ENCODE data around the gene ECT2L.

ECT2L gene, protein sequence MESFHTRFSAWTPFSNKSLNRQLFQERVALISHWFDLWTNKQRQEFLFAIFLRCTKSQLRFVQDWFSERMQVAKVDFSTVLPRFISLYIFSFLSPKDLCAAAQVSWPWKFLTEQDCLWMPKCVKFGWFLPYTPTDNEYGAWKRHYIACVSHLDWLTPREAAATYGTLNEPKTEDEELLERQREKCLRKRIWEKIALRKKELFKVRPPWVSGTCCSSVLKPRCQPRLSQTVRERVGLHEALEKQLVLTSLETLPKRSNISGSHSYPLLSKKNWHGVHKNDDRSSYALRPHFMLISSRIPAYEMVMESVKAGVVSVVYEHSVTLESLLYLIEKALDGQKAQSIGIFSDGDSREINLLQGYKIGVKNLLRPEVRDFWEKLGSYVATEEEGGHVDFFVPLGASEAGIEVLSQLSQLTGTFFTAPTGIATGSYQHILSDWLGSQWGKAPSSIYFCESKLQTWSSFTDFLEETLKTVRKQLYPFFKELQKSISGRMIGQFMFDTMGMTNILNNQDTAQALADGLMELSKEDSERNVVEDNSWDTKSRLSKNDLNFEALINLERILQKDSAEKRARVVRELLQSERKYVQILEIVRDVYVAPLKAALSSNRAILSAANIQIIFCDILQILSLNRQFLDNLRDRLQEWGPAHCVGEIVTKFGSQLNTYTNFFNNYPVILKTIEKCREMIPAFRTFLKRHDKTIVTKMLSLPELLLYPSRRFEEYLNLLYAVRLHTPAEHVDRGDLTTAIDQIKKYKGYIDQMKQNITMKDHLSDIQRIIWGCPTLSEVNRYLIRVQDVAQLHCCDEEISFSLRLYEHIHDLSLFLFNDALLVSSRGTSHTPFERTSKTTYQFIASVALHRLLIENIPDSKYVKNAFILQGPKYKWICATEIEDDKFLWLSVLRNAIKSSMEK

DNA sequence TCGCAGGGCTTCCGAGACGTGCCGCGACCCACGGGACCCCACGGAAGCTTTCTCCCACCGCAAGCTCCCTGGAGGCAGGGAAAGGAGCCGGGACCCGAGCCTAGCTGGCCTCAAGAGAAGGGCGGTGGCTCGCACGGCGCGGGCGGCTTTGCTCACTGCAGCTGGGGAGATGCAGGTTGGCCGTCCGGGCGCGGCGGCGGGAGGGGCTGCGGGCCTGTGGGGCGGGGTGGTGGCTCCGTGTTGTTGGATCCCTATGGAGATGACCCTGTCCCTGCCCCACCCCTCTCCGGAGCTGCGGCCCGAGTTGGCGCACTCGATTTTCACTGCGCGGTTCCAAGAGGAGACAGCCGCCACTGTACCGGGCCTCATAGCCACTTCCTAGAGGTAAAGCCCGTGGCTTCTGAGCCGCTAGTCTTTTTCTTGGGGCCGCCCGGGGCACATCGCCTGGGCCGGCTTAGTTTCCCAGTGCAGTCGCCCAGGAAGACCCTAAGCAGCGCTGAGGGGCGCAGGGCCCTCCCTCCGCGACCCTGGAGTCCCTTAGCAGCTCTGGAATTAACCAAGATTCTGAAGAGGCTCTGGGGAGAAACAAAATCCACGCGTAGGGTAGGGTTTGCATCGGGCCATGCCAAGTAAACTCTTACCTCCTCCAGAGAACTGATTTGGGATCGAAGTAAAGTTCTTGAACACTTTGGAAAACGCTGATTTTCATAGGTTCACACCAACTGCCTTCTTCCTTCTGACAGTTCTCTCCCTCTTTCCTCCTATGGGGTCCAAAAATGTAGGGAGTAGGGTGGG, at the start of gene ECT2L:
Gene ECT2L (plus strand): TSS at position 279 of the 795 bp plus-strand sequence. CDS start 17,188 bp downstream, outside the sequence.
- H3K9ac ChIP-seq (ENCODE audit: low read depth, low read length), result peak within 1 kb of the TSS; percentile 72
- H3K36me3 ChIP-seq (ENCODE audit: insufficient read depth, low read length), result no peaks in the 10 kb centered on the region
- no peaks in the 10 kb centered on the region; the same call in 1 of the 2 replicates for H3K4me1 ChIP-seq (ENCODE audit: insufficient read depth, low read length)
- H3K9me3 ChIP-seq (ENCODE audit: control insufficient read depth, insufficient read depth, low read length), result peaks cover 3% of the 10 kb centered on the region; the same call in 1 of the 2 replicates

DNA sequence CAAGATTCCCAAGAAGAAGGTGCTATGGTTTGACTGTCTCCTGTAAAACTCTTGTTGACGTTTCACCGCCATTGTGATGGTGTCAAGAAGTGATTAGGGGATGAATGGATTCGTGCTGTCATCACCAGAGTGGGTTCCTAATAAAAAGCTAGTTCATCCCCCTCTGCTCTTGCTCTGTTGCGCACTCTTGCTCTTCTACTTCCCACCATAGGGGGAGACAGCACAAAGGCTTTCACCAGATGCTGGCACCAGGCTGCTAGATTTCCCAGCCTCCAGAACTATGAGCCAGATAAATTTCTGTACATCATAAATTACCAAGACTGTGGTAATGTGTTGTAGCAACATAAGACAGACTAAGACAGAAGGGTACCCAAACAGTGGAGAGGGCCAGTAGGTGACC, 43.9 kb upstream of the ECT2L start:
- H3K9ac ChIP-seq (ENCODE audit: low read depth, low read length), result no peak overlapping the region
- H3K4me1 ChIP-seq (ENCODE audit: insufficient read depth, low read length), result no peaks in the 10 kb centered on the region
- H3K9me3 ChIP-seq (ENCODE audit: control insufficient read depth, insufficient read depth, low read length), result no peaks in the 10 kb centered on the region
- no peaks in the 10 kb centered on the region for H3K36me3 ChIP-seq (ENCODE audit: insufficient read depth, low read length)

DNA sequence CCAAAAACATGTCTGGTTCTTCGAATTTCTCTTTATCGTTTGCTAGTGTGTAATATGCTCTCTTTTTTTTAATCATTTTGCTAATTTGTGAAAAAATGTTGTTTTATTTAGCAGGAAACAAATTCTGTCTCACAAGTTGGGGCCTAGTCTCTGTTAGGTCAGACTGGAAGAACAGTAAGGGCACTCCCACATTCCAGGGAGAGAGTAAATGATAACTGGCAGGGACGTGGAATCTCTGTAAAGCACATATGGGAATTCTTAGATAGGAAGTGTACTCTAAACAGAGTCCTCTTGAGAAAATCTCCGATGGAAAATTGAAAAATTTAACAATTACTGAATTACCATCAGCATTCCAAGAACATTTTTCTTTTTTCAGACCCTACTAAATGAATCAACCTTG, 38.8 kb upstream of the ECT2L start:
- H3K9me3 ChIP-seq (ENCODE audit: control insufficient read depth, insufficient read depth, low read length), result no peaks in the 10 kb centered on the region
- no peaks in the 10 kb centered on the region for H3K36me3 ChIP-seq (ENCODE audit: insufficient read depth, low read length)
- no peaks in the 10 kb centered on the region for H3K4me1 ChIP-seq (ENCODE audit: insufficient read depth, low read length)
- no peak overlapping the region for H3K9ac ChIP-seq (ENCODE audit: low read depth, low read length)

DNA sequence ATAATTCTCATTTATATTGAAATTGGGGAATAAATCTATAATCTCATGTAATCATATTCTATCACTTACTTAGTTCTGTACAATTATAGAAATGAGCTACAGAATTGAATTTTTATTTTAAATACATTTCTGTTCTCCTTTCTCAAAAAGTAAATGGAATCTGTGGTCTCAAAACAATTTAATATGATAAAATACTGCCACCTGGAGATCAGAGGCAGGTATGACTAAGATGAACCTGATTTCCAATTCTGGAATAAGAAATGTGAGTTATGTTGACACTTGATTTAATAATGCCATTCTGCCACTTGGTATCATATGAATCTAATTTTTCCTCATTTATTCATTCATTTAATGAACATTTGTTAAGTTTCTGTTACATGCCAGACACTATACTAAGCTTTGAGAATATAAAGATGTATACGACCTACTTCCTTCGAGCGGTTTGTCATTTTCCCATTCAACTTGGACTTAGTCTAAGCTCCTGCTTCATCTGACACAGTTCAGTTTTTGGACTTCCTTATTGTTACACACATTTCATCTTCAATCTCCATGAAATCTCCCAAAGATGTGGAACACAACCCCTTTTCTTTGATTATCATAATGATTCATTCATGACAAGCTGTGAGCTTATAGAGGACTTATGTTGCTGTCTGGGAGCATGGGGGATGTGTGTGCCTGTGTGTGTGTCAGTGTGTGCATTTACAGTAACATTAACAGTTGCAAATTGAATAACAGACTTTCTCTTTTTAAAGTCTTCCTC, 29.8 kb upstream of the ECT2L start:
- Histone ChIP-seq H3K9ac (ENCODE audit: low read depth, low read length) (no peak overlapping the region), H3K36me3 (ENCODE audit: insufficient read depth, low read length) (no peaks in the 10 kb centered on the region), H3K4me1 (ENCODE audit: insufficient read depth, low read length) (no peaks in the 10 kb centered on the region), H3K9me3 (ENCODE audit: control insufficient read depth, insufficient read depth, low read length) (no peaks in the 10 kb centered on the region)

DNA sequence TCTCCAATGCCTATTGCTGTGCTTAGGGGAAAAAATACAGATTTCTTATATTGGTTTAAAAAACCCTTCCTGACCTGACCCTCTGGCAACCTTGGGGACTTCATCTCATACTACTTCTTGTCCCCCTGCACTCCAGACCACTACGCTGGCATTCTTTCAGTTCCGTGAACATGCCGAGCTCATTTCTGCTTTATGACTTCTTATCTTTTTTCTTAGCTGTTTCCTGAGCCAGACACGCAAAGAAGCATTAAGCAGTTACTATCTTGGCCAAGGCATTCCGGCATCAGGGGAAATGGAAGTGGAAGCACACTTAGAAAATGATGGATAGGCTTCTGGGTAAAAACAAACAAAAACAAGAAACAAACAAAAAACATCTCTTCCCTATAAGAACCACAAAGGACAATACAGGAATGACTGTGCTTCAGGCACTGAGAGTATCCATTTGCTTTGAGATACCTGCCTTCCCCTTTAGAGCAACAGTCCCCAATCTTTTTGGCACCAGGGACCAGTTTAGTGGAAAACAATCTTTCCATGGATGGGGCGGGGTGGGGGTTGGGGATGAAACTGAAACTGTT, 26.7 kb upstream of the ECT2L start:
- H3K36me3 ChIP-seq (ENCODE audit: insufficient read depth, low read length), result no peaks in the 10 kb centered on the region
- H3K9me3 ChIP-seq (ENCODE audit: control insufficient read depth, insufficient read depth, low read length), result no peaks in the 10 kb centered on the region
- H3K9ac ChIP-seq (ENCODE audit: low read depth, low read length), result no peak overlapping the region
- peaks cover 1% of the 10 kb centered on the region; the same call in 1 of the 2 replicates for H3K4me1 ChIP-seq (ENCODE audit: insufficient read depth, low read length)

DNA sequence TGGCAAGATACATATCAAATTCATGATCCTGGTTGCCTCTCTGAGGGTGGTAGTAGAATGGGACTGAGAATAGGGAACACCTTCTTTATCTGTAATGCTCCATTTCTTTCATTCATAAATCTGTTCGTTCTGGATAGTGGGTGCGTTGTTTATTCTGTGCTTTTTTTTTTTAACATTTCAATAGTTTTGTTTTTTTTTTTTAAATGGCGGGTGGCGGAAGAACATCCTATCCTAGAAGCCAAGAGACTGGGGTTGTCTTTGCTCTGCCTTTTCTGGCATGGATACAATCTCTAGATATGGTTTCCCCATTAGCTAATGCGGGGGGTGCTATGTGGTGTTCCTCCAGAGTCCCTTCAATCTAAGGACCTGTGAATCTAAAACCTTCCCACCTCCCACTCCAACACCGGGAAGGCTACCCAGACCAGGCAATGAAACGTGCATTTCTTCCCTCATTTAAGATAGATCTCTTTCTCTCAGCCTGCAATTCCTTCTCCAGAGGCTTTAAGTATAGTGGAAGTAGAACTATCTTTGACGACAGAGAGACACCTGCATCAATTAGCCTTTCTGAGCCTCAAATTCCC, 23.2 kb upstream of the ECT2L start:
- no peaks in the 10 kb centered on the region for H3K9me3 ChIP-seq (ENCODE audit: control insufficient read depth, insufficient read depth, low read length)
- no peaks in the 10 kb centered on the region for H3K36me3 ChIP-seq (ENCODE audit: insufficient read depth, low read length)
- H3K4me1 ChIP-seq (ENCODE audit: insufficient read depth, low read length), result peaks cover 6% of the 10 kb centered on the region; the same call in 1 of the 2 replicates
- H3K9ac ChIP-seq (ENCODE audit: low read depth, low read length), result peak overlapping the region; percentile 81

DNA sequence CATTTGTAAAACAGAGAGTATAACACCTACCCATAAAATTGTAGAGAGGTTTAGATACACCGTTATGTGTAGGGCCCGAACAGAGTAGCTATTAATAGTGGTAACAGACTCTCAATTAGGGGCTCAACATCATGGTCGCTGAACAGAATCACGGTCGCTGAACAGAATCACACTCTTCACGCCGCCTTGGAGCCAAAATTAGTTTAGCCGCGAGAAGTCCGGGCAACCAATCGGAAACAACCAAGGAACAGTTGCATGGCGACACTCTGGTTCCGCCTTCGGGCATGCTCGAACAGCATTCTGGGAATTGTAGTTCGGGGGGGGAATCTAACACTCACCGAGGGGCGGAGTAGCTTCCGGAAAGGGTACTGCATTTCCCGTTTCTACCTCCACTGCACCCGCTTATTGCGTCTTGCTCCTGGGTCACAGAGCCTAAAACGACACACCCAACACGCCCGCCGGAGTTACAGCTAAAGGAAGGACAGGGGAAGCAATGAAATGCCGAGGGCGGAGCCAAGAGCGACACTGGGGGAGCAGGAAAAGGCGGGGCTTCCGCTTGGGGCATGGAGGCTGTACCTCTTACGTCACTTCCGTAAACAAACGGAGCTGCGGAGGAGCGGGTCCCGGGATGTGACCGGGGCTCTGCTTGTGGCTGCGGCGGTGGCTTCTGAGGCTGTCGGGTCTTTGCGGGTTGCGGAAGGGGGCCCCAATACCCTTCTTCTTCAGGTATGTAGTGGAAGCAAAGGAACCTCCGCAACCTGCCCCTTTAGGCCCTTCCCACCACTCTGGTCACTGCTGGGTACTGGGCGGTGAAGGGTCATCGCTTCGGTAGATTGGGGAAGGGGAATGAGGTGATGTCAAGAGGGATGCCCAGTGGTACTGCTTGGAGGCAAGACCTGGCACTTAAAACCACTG, 22.5 kb upstream of the ECT2L start, which contains the start of gene CCDC28A:
Gene CCDC28A (plus strand): TSS at position 593 of the 915 bp plus-strand sequence. CDS start 2,352 bp downstream, outside the sequence.
- Histone ChIP-seq H3K36me3 (ENCODE audit: insufficient read depth, low read length) (no peaks in the 10 kb centered on the region), H3K9me3 (ENCODE audit: control insufficient read depth, insufficient read depth, low read length) (no peaks in the 10 kb centered on the region), H3K4me1 (ENCODE audit: insufficient read depth, low read length) (peaks cover 6% of the 10 kb centered on the region; the same call in 1 of the 2 replicates), H3K9ac (ENCODE audit: low read depth, low read length) (peak within 1 kb of the TSS; percentile 81)

DNA sequence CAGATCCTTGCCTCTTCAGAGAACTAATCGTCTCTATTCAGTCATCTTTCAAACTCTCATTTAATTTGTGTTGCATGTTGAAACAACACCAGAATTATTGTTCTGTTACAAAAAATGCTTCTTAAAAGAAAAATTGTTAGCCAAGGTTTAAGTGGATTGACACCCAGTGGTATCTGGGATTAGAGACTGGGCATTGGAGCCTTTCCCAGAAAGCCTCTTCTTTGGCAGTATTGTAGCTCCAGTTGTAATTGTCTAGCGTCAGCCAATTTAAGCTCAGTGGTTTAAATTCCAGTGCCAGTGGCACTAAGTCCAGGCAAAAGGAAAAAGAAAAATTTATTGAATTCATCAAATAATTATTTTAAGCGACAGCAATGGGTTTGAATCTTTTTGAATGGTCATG, 21.5 kb upstream of the ECT2L start:
- Histone ChIP-seq H3K36me3 (ENCODE audit: insufficient read depth, low read length) (no peaks in the 10 kb centered on the region), H3K9ac (ENCODE audit: low read depth, low read length) (peak overlapping the region; percentile 81; the same call in 1 of the 2 replicates), H3K4me1 (ENCODE audit: insufficient read depth, low read length) (peaks cover 6% of the 10 kb centered on the region; the same call in 1 of the 2 replicates), H3K9me3 (ENCODE audit: control insufficient read depth, insufficient read depth, low read length) (no peaks in the 10 kb centered on the region)

DNA sequence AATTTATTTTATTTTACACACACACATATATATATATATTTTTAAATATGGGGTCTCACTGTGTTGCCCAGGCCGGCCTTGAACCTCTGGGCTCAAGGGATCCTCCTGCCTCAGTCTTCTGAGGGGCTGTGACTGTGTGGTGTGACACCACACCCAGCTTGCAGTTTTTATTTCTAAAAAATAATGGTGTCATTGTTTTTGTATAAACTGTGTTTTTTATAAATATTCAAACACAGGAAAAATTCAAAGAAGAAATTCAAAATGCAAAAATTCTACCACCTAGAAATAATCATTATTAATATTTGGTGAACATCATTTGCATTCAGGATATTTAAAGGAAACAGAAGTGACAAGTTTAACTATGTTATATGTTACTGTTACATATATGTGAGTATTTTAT, 19.2 kb upstream of the ECT2L start:
- peaks cover 6% of the 10 kb centered on the region; the same call in 1 of the 2 replicates for H3K4me1 ChIP-seq (ENCODE audit: insufficient read depth, low read length)
- H3K9me3 ChIP-seq (ENCODE audit: control insufficient read depth, insufficient read depth, low read length), result no peaks in the 10 kb centered on the region
- H3K9ac ChIP-seq (ENCODE audit: low read depth, low read length), result no peak overlapping the region
- no peaks in the 10 kb centered on the region for H3K36me3 ChIP-seq (ENCODE audit: insufficient read depth, low read length)

DNA sequence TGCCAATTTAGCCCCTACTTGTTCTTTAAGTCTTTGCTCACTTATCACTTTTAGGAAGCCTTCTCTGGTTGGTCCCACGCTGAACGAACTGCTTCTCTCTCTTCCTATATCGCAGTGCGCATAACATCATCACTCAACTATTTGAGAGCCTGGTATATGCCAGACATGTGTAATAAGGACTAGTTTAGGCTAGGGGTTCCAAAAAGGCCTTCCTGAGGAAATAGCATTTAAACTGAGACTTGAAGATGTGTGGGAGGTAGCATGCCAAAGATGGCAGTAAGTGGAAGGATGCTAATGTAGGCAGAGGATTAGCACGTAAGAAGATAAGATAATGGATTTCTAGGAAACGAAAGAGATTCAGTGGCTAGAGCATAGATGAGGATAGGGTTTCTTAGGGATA, 17.6 kb upstream of the ECT2L start:
- H3K36me3 ChIP-seq (ENCODE audit: insufficient read depth, low read length), result no peaks in the 10 kb centered on the region
- no peak overlapping the region for H3K9ac ChIP-seq (ENCODE audit: low read depth, low read length)
- H3K4me1 ChIP-seq (ENCODE audit: insufficient read depth, low read length), result peaks cover 6% of the 10 kb centered on the region; the same call in 1 of the 2 replicates
- no peaks in the 10 kb centered on the region for H3K9me3 ChIP-seq (ENCODE audit: control insufficient read depth, insufficient read depth, low read length)

DNA sequence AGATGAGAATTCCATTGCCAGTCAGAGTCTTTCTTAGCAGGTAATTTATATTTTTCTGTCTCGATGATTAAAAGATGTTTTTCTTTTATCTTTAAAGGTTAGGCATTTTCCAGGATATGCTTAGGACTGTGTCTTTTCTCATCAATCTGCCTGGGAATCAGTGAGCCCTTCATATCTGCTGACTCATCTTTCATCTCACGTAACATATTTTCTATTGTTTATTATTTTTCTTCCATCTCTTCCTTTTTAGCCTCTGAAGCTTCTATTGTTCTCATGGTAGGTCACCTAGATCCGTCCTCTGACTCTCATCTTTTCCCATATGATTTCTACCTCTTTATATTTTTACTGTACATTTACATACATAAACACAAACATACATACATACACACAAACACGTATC, 13.6 kb upstream of the ECT2L start:
- Histone ChIP-seq H3K9ac (ENCODE audit: low read depth, low read length) (no peak overlapping the region), H3K36me3 (ENCODE audit: insufficient read depth, low read length) (no peaks in the 10 kb centered on the region), H3K4me1 (ENCODE audit: insufficient read depth, low read length) (no peaks in the 10 kb centered on the region), H3K9me3 (ENCODE audit: control insufficient read depth, insufficient read depth, low read length) (no peaks in the 10 kb centered on the region)

DNA sequence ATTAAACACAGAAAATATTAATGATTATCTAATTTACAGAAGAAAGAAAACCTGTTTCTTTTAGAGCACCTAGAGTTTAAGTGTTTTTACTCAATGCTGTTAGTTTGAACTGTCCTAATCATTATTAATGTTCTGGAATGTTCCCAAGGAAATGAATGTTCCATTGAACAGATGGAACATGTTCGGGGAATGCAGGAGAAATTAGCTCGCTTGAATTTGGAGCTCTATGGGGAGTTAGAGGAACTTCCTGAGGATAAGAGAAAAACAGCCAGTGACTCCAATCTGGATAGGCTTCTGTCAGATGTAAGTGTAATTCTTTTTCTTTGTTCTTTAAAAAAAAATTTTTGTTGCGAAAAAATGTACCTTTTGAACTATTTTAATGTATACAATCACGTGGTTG, 10.8 kb upstream of the ECT2L start:
- Histone ChIP-seq H3K36me3 (ENCODE audit: insufficient read depth, low read length) (no peaks in the 10 kb centered on the region), H3K9me3 (ENCODE audit: control insufficient read depth, insufficient read depth, low read length) (no peaks in the 10 kb centered on the region), H3K9ac (ENCODE audit: low read depth, low read length) (no peak overlapping the region), H3K4me1 (ENCODE audit: insufficient read depth, low read length) (no peaks in the 10 kb centered on the region)

All from ES-I3 (cell line).